Omental fat pad (tissue), 4 donors: ENCODE results near the gene VPS37B. TPM values are rescaled to one million over a fixed set of nuclear protein-coding genes. Genes with fewer than 3 reads are reported as not detected.
A peak's percentile ranks its signal among the peaks of the same experiment; 100 is the strongest.
"Not testable (repeated sequence)": the region's sequence is repeated elsewhere in the genome, so short reads cannot be mapped to it uniquely, and the experiment has no call there.

Experiments used
- ATAC-seq: fragments of 150-250 bp; one replicate; pipeline ENCODE4 v1.9.1; 2016; ENCODE audit warnings: mild to moderate bottlenecking, moderate library complexity; ENCODE audit not compliant: low FRiP score
- DNase-seq: peaks from one replicate; pipeline ENCODE4 v3.0.0-alpha.2; 2019; ENCODE audit warnings: low spot score
- CTCF ChIP-seq, 3 donors: fragments of 450-650 bp; IDR thresholded peaks; one replicate each; pipeline ENCODE4 v1.5.1; 2016 to 2017; ENCODE audit warnings: antibody characterized with exemption in 3 of 3, mild to moderate bottlenecking in 3 of 3, moderate library complexity in 2 of 3
- total RNA-seq, 4 donors: library from RNA; depleted of rRNA; stranded (reverse); fragments of >200 nt; gene quantifications; one replicate each; pipeline ENCODE4 v1.1.0, GENCODE V29; 2016

Gene VPS37B
- total RNA-seq, 4 donors from 2014 or later: 20.7 to 45.0 (median 35.2) TPM

GRCh38 chr12:122894193-122895121 is 1.5 kb downstream of the VPS37B start:
- no peak for ATAC-seq
- TF ChIP-seq CTCF (IDR thresholded peaks at IDR 0.05): no peak
- DNase-seq: no peak

- ATAC-seq: no peak
- no peak for DNase-seq
- TF ChIP-seq CTCF (IDR thresholded peaks at IDR 0.05): no peak
Measured at GRCh38 chr12:122893208-122894153, 2.4 kb downstream of the VPS37B start.

- DNase-seq, ATAC-seq: not testable (repeated sequence)
Measured at GRCh38 chr12:122892724-122893123, 3.2 kb downstream of the VPS37B start.

GRCh38 chr12:122891661-122892525 is 4.0 kb downstream of the VPS37B start:
- ATAC-seq (no peak), DNase-seq (no peak)
- no peak for TF ChIP-seq CTCF (IDR thresholded peaks at IDR 0.05)

- TF ChIP-seq CTCF (IDR thresholded peaks at IDR 0.05): no peak
- DNase-seq (no peak), ATAC-seq (no peak)
Measured at GRCh38 chr12:122889761-122890520, 6.0 kb downstream of the VPS37B start.

- no peak for TF ChIP-seq CTCF (IDR thresholded peaks at IDR 0.05)
- ATAC-seq (peak; percentile 89), DNase-seq (no peak)
Measured at GRCh38 chr12:122888232-122888752, 7.6 kb downstream of the VPS37B start.
